Mesendoderm (in vitro differentiated cells): ENCODE data around the gene VSTM2B.

Experiments used
- DNase-seq: peaks from one replicate; pipeline ENCODE4 v3.0.0; 2013
- H2AK5ac ChIP-seq: 2 replicates; pipeline ENCODE4 v1.6.1; 2013; ENCODE audit warnings: low read length, inconsistent platforms
- H2BK120ac ChIP-seq: 2 replicates; pipeline ENCODE4 v1.6.1; 2013; ENCODE audit warnings: low read depth, mild to moderate bottlenecking, low read length, moderate library complexity, mixed read lengths
- H2BK15ac ChIP-seq: replicated peaks from 2 replicates; pipeline ENCODE4 v1.6.1; 2013; ENCODE audit warnings: low read depth, mild to moderate bottlenecking, moderate library complexity
- H2BK5ac ChIP-seq: 2 replicates; pipeline ENCODE4 v1.6.1; 2013; ENCODE audit warnings: low read length, inconsistent platforms
- H3K18ac ChIP-seq: 2 replicates; pipeline ENCODE4 v1.6.1; 2013; ENCODE audit warnings: mild to moderate bottlenecking, low read length, mixed read lengths
- H3K23ac ChIP-seq: one replicate; pipeline ENCODE4 v1.6.1; 2013; ENCODE audit warnings: low read length
- H3K27ac ChIP-seq: 2 replicates; pipeline ENCODE4 v1.5.1; 2013; ENCODE audit warnings: low read depth, mild to moderate bottlenecking, inconsistent platforms, low read length, moderate library complexity
- H3K27me3 ChIP-seq: 2 replicates; pipeline ENCODE4 v1.6.1; 2013; ENCODE audit warnings: low read length, control low read depth, mild to moderate bottlenecking, inconsistent platforms; ENCODE audit not compliant: insufficient read depth, poor library complexity
- H3K36me3 ChIP-seq: 2 replicates; pipeline ENCODE4 v1.6.1; 2013; ENCODE audit warnings: low read length, inconsistent platforms; ENCODE audit not compliant: control insufficient read depth, insufficient read depth
- H3K4ac ChIP-seq: one replicate; pipeline ENCODE4 v1.6.1; 2013; ENCODE audit warnings: low read depth, mild to moderate bottlenecking, low read length, moderate library complexity
- H3K4me1 ChIP-seq: 2 replicates; pipeline ENCODE4 v1.6.1; 2013; ENCODE audit warnings: low read depth, low read length, inconsistent platforms; ENCODE audit not compliant: control insufficient read depth
- H3K4me2 ChIP-seq: 2 replicates; pipeline ENCODE4 v1.6.1; 2013; ENCODE audit warnings: low read length
- H3K4me3 ChIP-seq: 2 replicates; pipeline ENCODE4 v1.5.1; 2013; ENCODE audit warnings: mild to moderate bottlenecking, low read length
- H3K56ac ChIP-seq: one replicate; pipeline ENCODE4 v1.6.1; 2013; ENCODE audit warnings: low read length
- H3K79me1 ChIP-seq: 2 replicates; pipeline ENCODE4 v1.6.1; 2013; ENCODE audit warnings: low read length, inconsistent platforms
- H3K79me2 ChIP-seq: 2 replicates; pipeline ENCODE4 v1.6.1; 2013; ENCODE audit warnings: mild to moderate bottlenecking, low read length; ENCODE audit not compliant: control insufficient read depth, insufficient read depth
- H3K9ac ChIP-seq: 2 replicates; pipeline ENCODE4 v1.6.1; 2013; ENCODE audit warnings: low read length, inconsistent platforms
- H4K5ac ChIP-seq: one replicate; pipeline ENCODE4 v1.6.1; 2013; ENCODE audit warnings: low read length
- H4K8ac ChIP-seq: one replicate; pipeline ENCODE4 v1.6.1; 2013; ENCODE audit warnings: low read depth, mild to moderate bottlenecking, control low read depth, low read length, moderate library complexity
- WGBS: extraction: QIAGEN DNeasy Blood & Tissue Kit; methylation state at CpG from one replicate; pipeline ENCODE4 v1.1.7; 2013; ENCODE audit warnings: low lambda C conversion rate, missing lambda C conversion rate; ENCODE audit not compliant: insufficient coverage; ENCODE audit errors: extremely low coverage; 5-methylcytosine and 5-hydroxymethylcytosine counted together

VSTM2B gene

DNA sequence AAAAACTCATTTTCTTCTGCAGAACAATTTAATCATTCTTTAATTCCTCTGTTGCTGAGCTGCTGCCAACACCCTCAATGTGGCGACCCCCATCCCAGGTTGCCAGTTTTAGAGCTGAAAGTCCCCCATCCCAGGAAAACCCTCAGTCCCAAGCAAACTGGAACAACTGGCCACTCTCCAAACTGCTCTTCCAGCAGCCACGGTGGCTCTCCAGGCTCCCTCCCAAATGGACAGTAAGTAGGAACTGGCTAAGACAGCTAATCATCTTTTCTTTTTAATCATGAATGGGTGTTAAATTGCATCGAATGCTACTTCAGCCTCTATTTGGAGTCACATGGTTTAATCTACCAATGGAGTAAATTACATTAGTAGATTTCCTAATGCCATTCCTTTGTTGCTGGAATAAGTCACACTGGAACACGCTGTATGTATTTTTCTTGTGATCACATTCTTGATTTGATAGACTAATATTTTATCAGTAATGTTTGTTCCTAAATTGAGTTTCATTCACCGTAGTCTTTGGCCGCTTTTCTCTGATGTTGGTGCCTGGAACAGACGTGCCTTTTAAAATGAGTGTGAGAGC, 33.7 kb upstream of the VSTM2B start:
- Histone ChIP-seq H2BK5ac (no peak overlapping the region), H3K79me1 (no peaks in the 10 kb centered on the region), H3K36me3 (no peaks in the 10 kb centered on the region), H3K4ac (no peak overlapping the region), H2BK120ac (no peak overlapping the region), H3K4me3 (no peak overlapping the region), H4K5ac (no peak overlapping the region), H3K4me2 (no peak overlapping the region), H2AK5ac (no peak overlapping the region), H4K8ac (no peak overlapping the region), H3K27me3 (no peaks in the 10 kb centered on the region), H3K56ac (no peak overlapping the region), H3K9ac (no peak overlapping the region), H3K18ac (no peak overlapping the region), H2BK15ac (no peak overlapping the region), H3K4me1 (peaks cover 2% of the 10 kb centered on the region), H3K27ac (no peak overlapping the region), H3K23ac (no peak overlapping the region), H3K79me2 (no peaks in the 10 kb centered on the region)
- no peak for DNase-seq
- WGBS: no CpG with 5 or more reads among the region's 7 CpGs

DNA sequence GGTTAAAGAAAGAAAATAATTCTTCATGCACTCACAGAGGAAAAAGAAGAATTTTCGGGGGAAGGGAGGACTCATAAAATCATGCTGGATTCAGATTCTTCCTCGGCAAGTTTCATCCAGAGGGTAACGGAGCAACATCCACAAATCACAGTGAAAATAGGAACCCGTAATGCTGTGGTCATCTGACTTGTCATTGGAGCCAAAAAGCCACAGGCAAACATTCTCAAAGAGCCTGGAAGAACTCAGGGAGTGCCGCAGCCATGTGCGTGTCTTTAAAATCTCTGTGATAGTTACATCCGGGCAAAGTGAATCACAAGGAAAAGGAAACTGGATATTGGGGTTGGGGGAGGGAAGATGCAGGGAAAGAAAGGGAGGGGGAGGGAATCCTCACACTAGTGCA, 33.0 kb upstream of the VSTM2B start:
- WGBS: no CpG with 5 or more reads among the region's 7 CpGs
- H3K27me3 ChIP-seq: no peaks in the 10 kb centered on the region

DNA sequence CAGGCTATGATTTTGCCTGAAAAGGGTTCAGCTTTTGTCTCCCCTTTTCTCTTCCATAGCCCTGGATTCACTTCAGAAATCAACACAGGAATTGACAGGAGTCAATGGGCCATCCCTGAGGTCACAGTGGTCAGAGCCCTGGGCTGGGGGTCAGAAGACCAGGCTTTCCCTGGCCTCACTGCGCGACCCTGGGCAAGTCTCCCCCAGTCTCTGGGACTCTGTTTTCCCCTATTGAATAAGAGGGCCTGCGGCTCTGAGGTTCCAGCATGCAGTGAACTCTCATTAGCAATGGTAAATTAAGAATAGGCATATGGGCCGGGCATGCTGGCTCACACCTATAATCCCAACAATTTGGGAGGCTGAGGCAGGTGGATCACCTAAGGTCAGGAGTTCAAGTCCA, 30.7 kb upstream of the VSTM2B start:
- Histone ChIP-seq H2BK5ac (no peak overlapping the region), H3K23ac (no peak overlapping the region), H3K27me3 (no peaks in the 10 kb centered on the region), H2AK5ac (no peak overlapping the region), H2BK120ac (no peak overlapping the region), H3K4me3 (no peak overlapping the region), H3K4me2 (no peak overlapping the region), H3K9ac (no peak overlapping the region), H3K36me3 (no peaks in the 10 kb centered on the region), H3K18ac (no peak overlapping the region), H3K4me1 (peaks cover 2% of the 10 kb centered on the region), H4K5ac (no peak overlapping the region), H3K4ac (no peak overlapping the region), H3K56ac (no peak overlapping the region), H3K79me2 (no peaks in the 10 kb centered on the region), H3K27ac (no peak overlapping the region), H4K8ac (no peak overlapping the region), H3K79me1 (no peaks in the 10 kb centered on the region), H2BK15ac (no peak overlapping the region)
- no CpG with 5 or more reads among the region's 4 CpGs for WGBS
- DNase-seq: no peak

More for the DNA sequence above, 33.0 kb upstream of the VSTM2B start:
- Histone ChIP-seq H3K79me2 (no peaks in the 10 kb centered on the region), H3K79me1 (no peaks in the 10 kb centered on the region), H3K4me3 (no peak overlapping the region), H2BK120ac (no peak overlapping the region), H4K8ac (no peak overlapping the region), H3K4me1 (peaks cover 2% of the 10 kb centered on the region), H3K18ac (no peak overlapping the region), H3K23ac (no peak overlapping the region), H3K9ac (no peak overlapping the region), H4K5ac (no peak overlapping the region), H3K27ac (no peak overlapping the region), H3K4ac (no peak overlapping the region), H2AK5ac (no peak overlapping the region), H3K36me3 (no peaks in the 10 kb centered on the region), H2BK15ac (no peak overlapping the region), H3K4me2 (no peak overlapping the region), H3K56ac (no peak overlapping the region), H2BK5ac (no peak overlapping the region)
- no peak for DNase-seq

DNA sequence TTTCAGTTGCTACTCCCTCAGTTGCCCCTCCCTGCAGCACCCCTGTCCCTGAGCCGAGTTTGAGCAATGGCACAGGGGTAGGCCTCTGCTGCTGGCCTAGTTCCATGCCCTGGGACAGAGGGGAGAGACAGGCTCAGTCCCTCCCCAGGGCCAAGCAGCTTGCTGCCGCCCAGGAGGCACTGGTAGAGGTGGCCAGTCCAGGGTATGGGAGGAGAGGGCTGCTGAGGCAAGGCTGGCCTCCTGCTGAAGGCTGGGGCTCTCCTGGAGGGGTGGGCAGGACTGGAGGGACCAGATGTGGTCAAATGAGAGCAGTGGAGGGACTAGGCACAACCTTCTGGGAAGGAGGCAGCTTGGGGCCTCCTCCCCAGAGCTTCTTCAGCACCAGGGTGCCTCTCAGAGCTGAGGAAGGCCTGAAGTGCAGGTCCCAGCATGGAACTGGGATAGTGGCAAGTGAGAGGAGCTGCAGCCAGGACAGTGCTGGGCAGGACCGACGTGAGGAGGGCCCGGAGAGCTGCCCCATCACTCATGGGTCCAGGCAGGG, 29.8 kb upstream of the VSTM2B start:
- DNase-seq: no peak
- Histone ChIP-seq H3K4me2 (no peak overlapping the region), H3K27ac (no peak overlapping the region), H2BK5ac (no peak overlapping the region), H3K4ac (no peak overlapping the region), H3K27me3 (no peaks in the 10 kb centered on the region), H2BK120ac (no peak overlapping the region), H3K4me3 (no peak overlapping the region), H3K9ac (no peak overlapping the region), H4K5ac (no peak overlapping the region), H3K36me3 (no peaks in the 10 kb centered on the region), H3K4me1 (peaks cover 2% of the 10 kb centered on the region), H2BK15ac (no peak overlapping the region), H2AK5ac (no peak overlapping the region), H3K79me2 (no peaks in the 10 kb centered on the region), H3K56ac (no peak overlapping the region), H4K8ac (no peak overlapping the region), H3K23ac (no peak overlapping the region), H3K18ac (no peak overlapping the region), H3K79me1 (no peaks in the 10 kb centered on the region)
- WGBS: no CpG with 5 or more reads among the region's 5 CpGs

DNA sequence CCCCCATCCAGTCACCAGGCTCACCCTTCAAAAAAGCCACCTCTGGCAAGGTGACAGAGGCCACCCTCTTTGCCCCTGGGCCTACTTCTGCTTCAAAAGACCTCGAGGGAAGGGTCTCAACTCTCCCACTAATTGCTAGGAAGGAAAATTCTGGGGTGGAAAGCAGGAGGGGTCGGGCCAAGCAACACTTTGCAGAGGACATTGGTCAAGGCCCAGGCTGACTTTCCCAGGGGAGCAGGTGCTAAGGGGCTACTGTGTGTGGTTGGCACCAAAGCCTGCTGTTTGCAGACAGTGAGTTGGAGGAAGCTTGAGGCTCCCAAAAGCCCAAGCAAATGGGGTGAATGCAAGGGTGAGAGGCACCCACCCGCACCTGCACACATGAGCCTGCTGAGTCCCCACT, 28.6 kb upstream of the VSTM2B start:
- Histone ChIP-seq H3K9ac (no peak overlapping the region), H4K8ac (no peak overlapping the region), H3K4me1 (peaks cover 2% of the 10 kb centered on the region), H2AK5ac (no peak overlapping the region), H3K79me1 (no peaks in the 10 kb centered on the region), H4K5ac (no peak overlapping the region), H3K4me2 (no peak overlapping the region), H3K27ac (no peak overlapping the region), H3K79me2 (no peaks in the 10 kb centered on the region), H3K56ac (no peak overlapping the region), H2BK120ac (no peak overlapping the region), H3K4ac (no peak overlapping the region), H2BK15ac (no peak overlapping the region), H3K4me3 (no peak overlapping the region), H3K23ac (no peak overlapping the region), H3K18ac (no peak overlapping the region), H3K36me3 (no peaks in the 10 kb centered on the region), H3K27me3 (no peaks in the 10 kb centered on the region), H2BK5ac (no peak overlapping the region)
- no peak for DNase-seq
- no CpG with 5 or more reads among the region's 3 CpGs for WGBS
